ENCODE data around the gene FBL. TPM values are rescaled to one million over a fixed set of nuclear protein-coding genes. Genes with fewer than 3 reads are reported as not detected.

The FBL gene
- total RNA-seq, 1 donor from 2014 or later: 375 TPM

- intact Hi-C loops (cut with micrococcal nuclease): loop anchor here (1.0 to 10.0 kb wide), 3 partner anchors 51 to 399 kb away; partner anchors contain the start of gene SUPT5H
Observed at GRCh38 chr19:39843919-39844793, 2.0 kb downstream of the FBL start.

- intact Hi-C loops (cut with micrococcal nuclease): loop anchor here (10.0 kb wide), 1 partner anchor 398 kb away; the partner anchor contains the start of gene SUPT5H
Observed at GRCh38 chr19:39842693-39843435, 3.3 kb downstream of the FBL start.

GRCh38 chr19:39841041-39841440 lies 5.1 kb downstream of the FBL start:
- intact Hi-C loops (cut with micrococcal nuclease): loop anchor here (10.0 kb wide), 1 partner anchor 396 kb away; the partner anchor contains the start of gene SUPT5H

GRCh38 chr19:39840492-39840891 lies 5.7 kb downstream of the FBL start:
- intact Hi-C loops (cut with micrococcal nuclease): loop anchor here (10.0 kb wide), 1 partner anchor 396 kb away; the partner anchor contains the start of gene SUPT5H

GRCh38 chr19:39839678-39840327 lies 6.4 kb downstream of the FBL start:
- intact Hi-C loops (cut with micrococcal nuclease): loop anchor here (10.0 kb wide), 1 partner anchor 395 kb away; the partner anchor contains the start of gene SUPT5H

- intact Hi-C loops (cut with micrococcal nuclease): no loop called here
Observed at GRCh38 chr19:39838569-39838968, 7.6 kb downstream of the FBL start.

- intact Hi-C loops (cut with micrococcal nuclease): no loop called here
Observed at GRCh38 chr19:39837978-39838377, 8.2 kb downstream of the FBL start.

- intact Hi-C loops (cut with micrococcal nuclease): loop anchor here (1.0 kb wide), 1 partner anchor 12 kb away; the partner anchor contains the start of gene FBL
Observed at GRCh38 chr19:39834287-39834841, 11.8 kb downstream of the FBL start.

- intact Hi-C loops (cut with micrococcal nuclease): loop anchor here (1.0 kb wide), 2 partner anchors 9 to 13 kb away; partner anchors contain the start of gene FBL
Observed at GRCh38 chr19:39833464-39834286, 12.5 kb downstream of the FBL start, which contains the start of gene DYRK1B. Gene DYRK1B (minus strand): TSS chr19:39834162. CDS start chr19:39831867, 2,295 bp downstream.

- intact Hi-C loops (cut with micrococcal nuclease): loop anchor here (1.0 kb wide), 1 partner anchor 9 kb away; no protein-coding TSS in a partner anchor
Observed at GRCh38 chr19:39833160-39833463, 13.1 kb downstream of the FBL start.

GRCh38 chr19:39832341-39833083 lies 13.7 kb downstream of the FBL start:
- intact Hi-C loops (cut with micrococcal nuclease): loop anchor here (1.0 kb wide), 1 partner anchor 8 kb away; no protein-coding TSS in a partner anchor

GRCh38 chr19:39831679-39832078 lies 14.5 kb downstream of the FBL start:
- intact Hi-C loops (cut with micrococcal nuclease): no loop called here

GRCh38 chr19:39830847-39831246 lies 15.3 kb downstream of the FBL start:
- intact Hi-C loops (cut with micrococcal nuclease): no loop called here

- intact Hi-C loops (cut with micrococcal nuclease): no loop called here
Observed at GRCh38 chr19:39830406-39830805, 15.8 kb downstream of the FBL start.

GRCh38 chr19:39829702-39830275 lies 16.4 kb downstream of the FBL start:
- intact Hi-C loops (cut with micrococcal nuclease): no loop called here

- intact Hi-C loops (cut with micrococcal nuclease): no loop called here
Observed at GRCh38 chr19:39828654-39829032, 17.5 kb downstream of the FBL start.

- intact Hi-C loops (cut with micrococcal nuclease): no loop called here
Observed at GRCh38 chr19:39828015-39828653, 18.0 kb downstream of the FBL start.

- intact Hi-C loops (cut with micrococcal nuclease): no loop called here
Observed at GRCh38 chr19:39827216-39827615, 19.0 kb downstream of the FBL start.
